ENCODE results near the gene DSCAM. TPM values are rescaled to one million over a fixed set of nuclear protein-coding genes. Genes with fewer than 3 reads are reported as not detected.
A peak's percentile ranks its signal among the peaks of the same experiment; 100 is the strongest.

DSCAM gene
- total RNA-seq, 2 donors from 2014 or later: 18.5 to 25.5 TPM

GRCh38 chr21:40337981-40338380, 509.0 kb downstream of the DSCAM start:
- Histone ChIP-seq H3K4me3 (ENCODE audit: low read length) (no peak overlapping the region), H3K9me3 (ENCODE audit: control insufficient read depth, low read length) (no peaks in the 10 kb centered on the region), H3K27me3 (ENCODE audit: control insufficient read depth, insufficient read depth, low read length, poor library complexity, severe bottlenecking) (no peaks in the 10 kb centered on the region), H3K9ac (ENCODE audit: extremely low read depth, low read length, poor library complexity, severe bottlenecking) (no peak overlapping the region), H3K36me3 (ENCODE audit: control insufficient read depth, insufficient read depth, low read length) (peaks cover 72% of the 10 kb centered on the region), H3K4me1 (ENCODE audit: control insufficient read depth, insufficient read depth, low read length) (no peaks in the 10 kb centered on the region), H3K27ac (ENCODE audit: low read depth, low read length) (no peak overlapping the region)
- Mint-ChIP-seq H3K4me3 (no peak overlapping the region), H3K36me3 (ENCODE audit: low read depth) (peaks cover 55% of the 10 kb centered on the region), H3K9me3 (no peaks in the 10 kb centered on the region), H3K27me3 (ENCODE audit: insufficient read depth) (peaks cover 53% of the 10 kb centered on the region), H3K27ac (no peak overlapping the region), H3K4me1 (peaks cover 10% of the 10 kb centered on the region)
- DNase-seq: no peak
- no peak for TF ChIP-seq CTCF (conservative IDR thresholded peaks at IDR 0.05)
- WGBS, 2 experiments (ENCODE audit: insufficient coverage in 1 of 2, insufficient read length in 1 of 2): 94 to 96% methylated on average over 13 of the region's 13 CpGs

- TF ChIP-seq CTCF (conservative IDR thresholded peaks at IDR 0.05): no peak
- Histone ChIP-seq H3K27ac (ENCODE audit: low read depth, low read length) (no peak overlapping the region), H3K4me3 (ENCODE audit: low read length) (no peak overlapping the region), H3K9me3 (ENCODE audit: control insufficient read depth, low read length) (no peaks in the 10 kb centered on the region), H3K9ac (ENCODE audit: extremely low read depth, low read length, poor library complexity, severe bottlenecking) (no peak overlapping the region), H3K27me3 (ENCODE audit: control insufficient read depth, insufficient read depth, low read length, poor library complexity, severe bottlenecking) (no peaks in the 10 kb centered on the region), H3K4me1 (ENCODE audit: control insufficient read depth, insufficient read depth, low read length) (no peaks in the 10 kb centered on the region), H3K36me3 (ENCODE audit: control insufficient read depth, insufficient read depth, low read length) (peaks cover 81% of the 10 kb centered on the region)
- H3K36me3 Mint-ChIP-seq (ENCODE audit: low read depth): peaks cover 59% of the 10 kb centered on the region
- H3K27me3 Mint-ChIP-seq (ENCODE audit: insufficient read depth): peaks cover 57% of the 10 kb centered on the region
- WGBS, 2 experiments (ENCODE audit: insufficient coverage in 1 of 2, insufficient read length in 1 of 2): 0 to 40% methylated on average over 1 to 4 of the region's 5 CpGs
- H3K4me3 Mint-ChIP-seq: peak overlapping the region; percentile 19
- H3K9me3 Mint-ChIP-seq: no peaks in the 10 kb centered on the region
- peaks cover 10% of the 10 kb centered on the region for H3K4me1 Mint-ChIP-seq
- DNase-seq: peak; percentile 62
- H3K27ac Mint-ChIP-seq: no peak overlapping the region
Observed at GRCh38 chr21:40335704-40336103, 511.3 kb downstream of the DSCAM start.

GRCh38 chr21:40334159-40334558, 512.8 kb downstream of the DSCAM start:
- H3K36me3 Mint-ChIP-seq (ENCODE audit: low read depth): peaks cover 58% of the 10 kb centered on the region
- Histone ChIP-seq H3K4me3 (ENCODE audit: low read length) (no peak overlapping the region), H3K9ac (ENCODE audit: extremely low read depth, low read length, poor library complexity, severe bottlenecking) (no peak overlapping the region), H3K9me3 (ENCODE audit: control insufficient read depth, low read length) (no peaks in the 10 kb centered on the region), H3K27me3 (ENCODE audit: control insufficient read depth, insufficient read depth, low read length, poor library complexity, severe bottlenecking) (no peaks in the 10 kb centered on the region), H3K36me3 (ENCODE audit: control insufficient read depth, insufficient read depth, low read length) (peaks cover 84% of the 10 kb centered on the region), H3K27ac (ENCODE audit: low read depth, low read length) (no peak overlapping the region), H3K4me1 (ENCODE audit: control insufficient read depth, insufficient read depth, low read length) (no peaks in the 10 kb centered on the region)
- 83 to 92% methylated on average over 1 to 6 of the region's 6 CpGs for WGBS, 2 experiments (ENCODE audit: insufficient coverage in 1 of 2, insufficient read length in 1 of 2)
- no peak overlapping the region for H3K27ac Mint-ChIP-seq
- H3K4me3 Mint-ChIP-seq: no peak overlapping the region
- TF ChIP-seq CTCF (conservative IDR thresholded peaks at IDR 0.05): no peak
- H3K27me3 Mint-ChIP-seq (ENCODE audit: insufficient read depth): peaks cover 52% of the 10 kb centered on the region
- H3K9me3 Mint-ChIP-seq: no peaks in the 10 kb centered on the region
- no peak for DNase-seq
- peaks cover 10% of the 10 kb centered on the region for H3K4me1 Mint-ChIP-seq

Measured in endodermal cell (in vitro differentiated cells).